OCI-LY7 (cell line): Measurements from ENCODE around the gene CDK5R1. TPM values are rescaled to one million over a fixed set of nuclear protein-coding genes. Genes with fewer than 3 reads are reported as not detected.

Experiments
- BruUV-seq: library from RNA; stranded (reverse); fragments of 400-500 nt; replicated peaks from 2 replicates; lab custom pipeline; 2021; lab: Mats Ljungman, UMichigan
- CTCF ChIA-PET: fragments of 300-600 bp; sonication (Branson Sonifier 250); formaldehyde crosslinking; loops from one replicate; lab custom pipeline; 2022; ENCODE audit warnings: antibody characterized with exemption; ENCODE audit not compliant: unreplicated experiment; lab: Charles Lee
- POLR2A ChIA-PET: fragments of 300-600 bp; sonication (Branson Sonifier 250); formaldehyde crosslinking; loops from one replicate; lab custom pipeline; 2022; ENCODE audit warnings: antibody characterized with exemption; lab: Charles Lee
- DNase-seq: peaks from one replicate; pipeline ENCODE4 v3.0.0-alpha.2; 2015; ENCODE audit warnings: low spot score
- H2AFZ ChIP-seq: fragments of 200-600 bp; sonication (generic), shearing (Covaris generic); 2 replicates; pipeline ENCODE4 v1.6.1; 2014; ENCODE audit warnings: mild to moderate bottlenecking, antibody characterized with exemption, low read length, moderate library complexity
- H3K27ac ChIP-seq: fragments of 200-600 bp; sonication (generic); 2 replicates; pipeline ENCODE4 v1.5.1; 2014; ENCODE audit warnings: mixed run types, low read depth, mild to moderate bottlenecking, moderate library complexity, low read length, inconsistent platforms; ENCODE audit not compliant: poor library complexity, severe bottlenecking
- H3K36me3 ChIP-seq: fragments of 200-600 bp; sonication (generic); 2 replicates; pipeline ENCODE4 v1.6.1; 2014; ENCODE audit warnings: mild to moderate bottlenecking, antibody characterized with exemption, low read length, moderate library complexity, mixed read lengths; ENCODE audit not compliant: insufficient read depth
- H3K4me1 ChIP-seq: fragments of 200-600 bp; sonication (generic); 2 replicates; pipeline ENCODE4 v1.5.1; 2014; ENCODE audit warnings: mild to moderate bottlenecking, low read length; ENCODE audit not compliant: insufficient read depth, poor library complexity, severe bottlenecking
- H3K4me2 ChIP-seq: fragments of 200-600 bp; sonication (generic); 2 replicates; pipeline ENCODE4 v1.6.1; 2014; ENCODE audit warnings: mild to moderate bottlenecking, low read length
- H3K4me3 ChIP-seq: fragments of 200-600 bp; sonication (generic); 2 replicates; pipeline ENCODE4 v1.5.1; 2014; ENCODE audit warnings: mild to moderate bottlenecking, low read depth, low read length; ENCODE audit not compliant: poor library complexity, severe bottlenecking
- H3K79me2 ChIP-seq: fragments of 200-600 bp; sonication (generic); 2 replicates; pipeline ENCODE4 v1.6.1; 2016; ENCODE audit warnings: low read depth, mild to moderate bottlenecking, low read length, moderate library complexity, mixed read lengths; ENCODE audit not compliant: insufficient read depth
- H3K9me2 ChIP-seq: fragments of 200-600 bp; sonication (generic); 2 replicates; pipeline ENCODE4 v1.6.1; 2016; ENCODE audit warnings: mild to moderate bottlenecking, low read length, mixed read lengths; ENCODE audit not compliant: insufficient read depth
- H3K9me3 ChIP-seq: fragments of 200-600 bp; sonication (generic); 2 replicates; pipeline ENCODE4 v1.6.1; 2014; ENCODE audit warnings: mild to moderate bottlenecking, mixed run types, low read length, mixed read lengths
- H4K20me1 ChIP-seq: fragments of 200-600 bp; sonication (generic); 2 replicates; pipeline ENCODE4 v1.6.1; 2014; ENCODE audit warnings: mild to moderate bottlenecking, antibody characterized with exemption, low read length, moderate library complexity, mixed read lengths; ENCODE audit not compliant: insufficient read depth
- EZH2phosphoT487 ChIP-seq: fragments of 200-600 bp; sonication (generic); IDR thresholded peaks from 2 replicates; pipeline ENCODE4 v1.6.1; 2018; ENCODE audit warnings: low read depth, borderline replicate concordance, mild to moderate bottlenecking, mixed run types, antibody characterized with exemption, low read length, moderate library complexity, mixed read lengths
- intact Hi-C: fragments of 100-400 bp; cut with micrococcal nuclease; formaldehyde crosslinking; loops from one replicate; pipeline ENCODE4 v1.10.0; 2022; ENCODE audit not compliant: unreplicated experiment
- total RNA-seq, 2 experiments: library from RNA; depleted of rRNA in 1 of 2; stranded (reverse); fragments of >200 nt in 1 of 2; shearing (Covaris generic) in 1 of 2; gene quantifications; 2 replicates each; pipeline ENCODE4 v1.2.3, GENCODE V29; 2014 to 2022
- TF ChIP-seq, protein P1 (sequence below): fragments of 200-600 bp; sonication (generic); conservative IDR thresholded peaks from 2 replicates; pipeline ENCODE4 v1.5.1; 2014; ENCODE audit warnings: mild to moderate bottlenecking, antibody characterized with exemption, low read length, moderate library complexity, mixed read lengths

The CDK5R1 gene
- total RNA-seq, 2 experiments from 2014 or later: 1.3 to 2.2 TPM

DNA sequence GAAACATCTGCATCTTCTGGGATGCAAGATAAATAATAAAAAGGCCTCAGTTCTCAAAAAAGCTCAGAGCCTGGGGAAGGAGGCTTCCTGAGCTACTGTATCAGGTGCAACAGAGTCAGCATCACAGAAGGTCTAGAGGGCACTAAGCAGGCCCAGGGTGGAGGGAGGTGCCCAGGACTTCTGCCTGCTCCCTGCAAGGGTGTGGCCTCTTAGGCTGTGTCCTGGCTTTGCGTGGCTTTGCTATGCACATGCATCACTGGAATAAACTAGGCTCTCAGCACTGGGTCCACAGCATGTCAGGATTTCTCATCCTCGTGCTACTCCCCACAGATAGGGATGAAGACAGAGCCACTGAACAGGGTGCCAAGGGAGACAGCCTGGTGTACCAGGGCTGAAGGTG lies 25.5 kb downstream of the CDK5R1 start:
- Histone ChIP-seq H3K9me3 (no peaks in the 10 kb centered on the region), H3K9me2 (no peaks in the 10 kb centered on the region), H3K79me2 (no peaks in the 10 kb centered on the region), H3K36me3 (no peaks in the 10 kb centered on the region), H3K4me1 (peaks cover 17% of the 10 kb centered on the region), H2AFZ (no peak overlapping the region), H4K20me1 (no peaks in the 10 kb centered on the region), H3K27ac (no peak overlapping the region), H3K4me3 (no peak overlapping the region), H3K4me2 (no peak overlapping the region)
- BruUV-seq: no TSS peak
- POLR2A ChIA-PET: interaction anchor here (0.7 kb wide), 1 partner anchor 385 kb away, joined by 3 read pairs; no protein-coding TSS in a partner anchor
- CTCF ChIA-PET: no interaction called here
- intact Hi-C loops: no loop called here
- DNase-seq: no peak
- TF ChIP-seq EZH2phosphoT487: no peak
- TF ChIP-seq, protein P1, sequence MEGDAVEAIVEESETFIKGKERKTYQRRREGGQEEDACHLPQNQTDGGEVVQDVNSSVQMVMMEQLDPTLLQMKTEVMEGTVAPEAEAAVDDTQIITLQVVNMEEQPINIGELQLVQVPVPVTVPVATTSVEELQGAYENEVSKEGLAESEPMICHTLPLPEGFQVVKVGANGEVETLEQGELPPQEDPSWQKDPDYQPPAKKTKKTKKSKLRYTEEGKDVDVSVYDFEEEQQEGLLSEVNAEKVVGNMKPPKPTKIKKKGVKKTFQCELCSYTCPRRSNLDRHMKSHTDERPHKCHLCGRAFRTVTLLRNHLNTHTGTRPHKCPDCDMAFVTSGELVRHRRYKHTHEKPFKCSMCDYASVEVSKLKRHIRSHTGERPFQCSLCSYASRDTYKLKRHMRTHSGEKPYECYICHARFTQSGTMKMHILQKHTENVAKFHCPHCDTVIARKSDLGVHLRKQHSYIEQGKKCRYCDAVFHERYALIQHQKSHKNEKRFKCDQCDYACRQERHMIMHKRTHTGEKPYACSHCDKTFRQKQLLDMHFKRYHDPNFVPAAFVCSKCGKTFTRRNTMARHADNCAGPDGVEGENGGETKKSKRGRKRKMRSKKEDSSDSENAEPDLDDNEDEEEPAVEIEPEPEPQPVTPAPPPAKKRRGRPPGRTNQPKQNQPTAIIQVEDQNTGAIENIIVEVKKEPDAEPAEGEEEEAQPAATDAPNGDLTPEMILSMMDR: no peak

DNA sequence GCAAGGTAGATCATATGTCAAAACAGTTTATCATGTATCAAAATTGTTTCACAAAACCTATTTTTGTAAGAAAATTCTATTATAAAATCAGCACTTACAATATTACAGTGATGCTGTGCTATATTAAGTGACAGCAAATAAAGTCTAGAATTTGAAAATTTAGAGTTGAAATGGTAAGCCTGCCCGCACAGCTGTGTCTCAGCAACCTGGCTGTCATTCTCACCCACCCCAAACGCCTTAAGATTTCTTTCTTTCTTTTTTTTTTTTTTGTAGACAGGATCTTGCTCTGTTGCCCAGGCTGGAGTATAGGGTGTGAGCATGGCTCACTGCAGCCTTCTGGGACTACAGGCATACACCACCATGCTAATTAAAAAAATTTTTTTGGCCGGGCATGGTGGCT lies 26.8 kb downstream of the CDK5R1 start:
- BruUV-seq: no TSS peak
- no peak overlapping the region for H3K4me3 ChIP-seq
- H3K9me3 ChIP-seq: no peaks in the 10 kb centered on the region
- CTCF ChIA-PET: no interaction called here
- POLR2A ChIA-PET: no interaction called here
- no peak overlapping the region for H3K27ac ChIP-seq
- H3K9me2 ChIP-seq: no peaks in the 10 kb centered on the region
- H3K4me1 ChIP-seq: peaks cover 17% of the 10 kb centered on the region
- H3K4me2 ChIP-seq: no peak overlapping the region
- H4K20me1 ChIP-seq: no peaks in the 10 kb centered on the region
- H3K36me3 ChIP-seq: no peaks in the 10 kb centered on the region
- intact Hi-C loops: no loop called here
- H3K79me2 ChIP-seq: no peaks in the 10 kb centered on the region
- no peak for DNase-seq
- TF ChIP-seq, protein P1: no peak
- no peak for TF ChIP-seq EZH2phosphoT487
- H2AFZ ChIP-seq: no peak overlapping the region

DNA sequence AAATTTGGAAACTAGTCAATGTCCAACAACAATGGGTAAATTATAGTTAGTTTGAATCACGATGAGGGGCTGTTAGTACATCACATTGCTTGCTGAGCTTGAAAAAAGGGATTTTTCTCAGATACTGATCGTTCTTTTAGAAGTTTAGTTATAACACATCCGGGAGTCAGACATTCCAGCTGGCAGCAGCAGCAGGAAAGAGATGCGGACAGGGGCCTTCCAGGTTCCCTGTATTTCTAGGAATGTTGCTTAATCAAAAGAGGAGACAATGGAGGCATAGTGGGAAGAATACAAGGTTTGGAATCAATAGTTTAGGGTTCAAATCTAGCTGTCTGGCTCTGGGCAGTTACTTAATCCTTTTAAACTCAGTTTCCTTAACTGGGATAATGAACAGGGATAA lies 27.8 kb downstream of the CDK5R1 start:
- ChIA-PET POLR2A (no interaction called here), CTCF (no interaction called here)
- TF ChIP-seq EZH2phosphoT487: no peak
- TF ChIP-seq, protein P1: no peak
- Histone ChIP-seq H3K36me3 (no peaks in the 10 kb centered on the region), H3K4me3 (no peak overlapping the region), H3K27ac (no peak overlapping the region), H3K4me2 (no peak overlapping the region), H2AFZ (no peak overlapping the region), H3K9me3 (no peaks in the 10 kb centered on the region), H4K20me1 (no peaks in the 10 kb centered on the region), H3K4me1 (peaks cover 23% of the 10 kb centered on the region), H3K79me2 (no peaks in the 10 kb centered on the region), H3K9me2 (no peaks in the 10 kb centered on the region)
- DNase-seq: no peak
- intact Hi-C loops: no loop called here
- BruUV-seq: no TSS peak
